Right ventricle myocardium superior (tissue), 1 donor: ENCODE measurements around the gene SGMS1. TPM values are rescaled to one million over a fixed set of nuclear protein-coding genes. Genes with fewer than 3 reads are reported as not detected.

Source experiments
- ATAC-seq: fragments of 200-7000 bp; cut with Tn5 transposase; one replicate; pipeline ENCODE4 v1.9.1; 2020; ENCODE audit warnings: mild to moderate bottlenecking; ENCODE audit not compliant: poor library complexity
- DNase-seq: peaks from one replicate; pipeline ENCODE4 v3.0.0-alpha.2; 2020
- intact Hi-C: fragments of 100-400 bp; cut with DNase I; formaldehyde crosslinking; loops from one replicate; pipeline ENCODE4 v1.11.2; 2022
- total RNA-seq: library from RNA; stranded (reverse); fragmentation: NEBNext Ultra II Directional; extraction: Animal tissue kit (Norgen Biotek cat#: 25700); gene quantifications from one replicate; pipeline ENCODE4 v1.2.1, GENCODE V29; 2021
- donor health status: DM: no; HTN: yes; CAD: no; lungs with severe emphysema.

Gene SGMS1
- total RNA-seq, 1 donor from 2014 or later = 18.3 TPM

- ATAC-seq (no peak), DNase-seq (no peak)
- intact Hi-C loops = no loop called here
These were observed 94.1 kb downstream of the SGMS1 start for GRCh38 chr10:50529660-50530059.

- no peak for DNase-seq
- intact Hi-C loops = no loop called here
- no peak for ATAC-seq
These were observed 95.5 kb downstream of the SGMS1 start for GRCh38 chr10:50528206-50528605.

GRCh38 chr10:50527442-50528043 lies 96.2 kb downstream of the SGMS1 start:
- intact Hi-C loops = no loop called here
- DNase-seq = no peak
- ATAC-seq = peak; percentile 82

- intact Hi-C loops = no loop called here
- DNase-seq = no peak
- ATAC-seq = no peak
These were observed 97.6 kb downstream of the SGMS1 start for GRCh38 chr10:50526185-50526584.

- intact Hi-C loops = no loop called here
- no peak for ATAC-seq
- DNase-seq = no peak
These were observed 100.4 kb downstream of the SGMS1 start for GRCh38 chr10:50523357-50523756.

GRCh38 chr10:50522908-50523307 lies 100.8 kb downstream of the SGMS1 start:
- ATAC-seq (no peak), DNase-seq (no peak)
- intact Hi-C loops = no loop called here

- no peak for ATAC-seq
- intact Hi-C loops = no loop called here
- no peak for DNase-seq
These were observed 103.6 kb downstream of the SGMS1 start for GRCh38 chr10:50520115-50520514.

- DNase-seq (no peak), ATAC-seq (no peak)
- intact Hi-C loops = no loop called here
These were observed 106.1 kb downstream of the SGMS1 start for GRCh38 chr10:50517626-50518025.

- intact Hi-C loops = no loop called here
- DNase-seq (no peak), ATAC-seq (no peak)
These were observed 107.6 kb downstream of the SGMS1 start for GRCh38 chr10:50516171-50516570.

GRCh38 chr10:50515420-50515819 lies 108.3 kb downstream of the SGMS1 start:
- DNase-seq = no peak
- intact Hi-C loops = no loop called here
- ATAC-seq = no peak

GRCh38 chr10:50514995-50515394 lies 108.8 kb downstream of the SGMS1 start:
- ATAC-seq (no peak), DNase-seq (no peak)
- intact Hi-C loops = no loop called here

GRCh38 chr10:50513956-50514355 lies 109.8 kb downstream of the SGMS1 start:
- intact Hi-C loops = no loop called here
- DNase-seq (no peak), ATAC-seq (no peak)

- no peak for DNase-seq
- intact Hi-C loops = no loop called here
- no peak for ATAC-seq
These were observed 110.9 kb downstream of the SGMS1 start for GRCh38 chr10:50512743-50513416.

GRCh38 chr10:50512214-50512595 lies 111.6 kb downstream of the SGMS1 start:
- DNase-seq (no peak), ATAC-seq (no peak)
- intact Hi-C loops = no loop called here

GRCh38 chr10:50511492-50512213 lies 112.1 kb downstream of the SGMS1 start:
- intact Hi-C loops = no loop called here
- ATAC-seq = no peak
- DNase-seq = no peak

GRCh38 chr10:50510517-50511473 lies 113.0 kb downstream of the SGMS1 start:
- ATAC-seq (no peak), DNase-seq (no peak)
- intact Hi-C loops = no loop called here

- DNase-seq (no peak), ATAC-seq (no peak)
- intact Hi-C loops = loop anchor here (10.0 kb wide), 1 partner anchor 116 kb away; the partner anchor contains the start of gene SGMS1
These were observed 115.3 kb downstream of the SGMS1 start for GRCh38 chr10:50508315-50509051.

- DNase-seq = peak; percentile 56
- intact Hi-C loops = loop anchor here (10.0 kb wide), 1 partner anchor 118 kb away; the partner anchor contains the start of gene SGMS1
These were observed 116.7 kb downstream of the SGMS1 start for GRCh38 chr10:50506861-50507573.

More at GRCh38 chr10:50506861-50507573, 116.7 kb downstream of the SGMS1 start:
- ATAC-seq = peak; percentile 84
